Cerebellar cortex (tissue), 1 donor: ENCODE measurements around the gene IL1RAPL1.
"Not testable (repeated sequence)": the region's sequence is repeated elsewhere in the genome, so short reads cannot be mapped to it uniquely, and the experiment has no call there.

Source experiments
- DNase-seq: peaks from one replicate; pipeline ENCODE4 v3.0.0-alpha.2; 2015; ENCODE audit warnings: low spot score

IL1RAPL1 gene

DNA sequence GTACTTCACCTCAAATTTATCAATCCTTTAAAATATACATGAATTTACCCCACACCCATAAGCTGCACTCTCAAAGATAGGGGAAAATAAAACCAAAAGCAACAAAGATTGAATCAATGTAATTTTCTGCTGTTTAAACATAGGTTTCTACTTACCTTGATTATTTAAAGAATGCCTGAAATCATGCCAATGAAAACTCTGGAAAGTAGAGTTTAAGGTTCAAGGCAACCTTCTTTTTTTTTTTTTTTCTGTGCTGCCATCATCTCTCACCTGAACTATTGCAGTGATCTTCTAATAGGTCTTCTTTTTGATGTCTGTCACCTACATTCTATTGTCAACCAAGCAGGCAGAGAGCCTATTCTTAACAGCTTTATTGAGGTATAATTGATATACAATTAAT lies 682.1 kb downstream of the IL1RAPL1 start:
- no peak for DNase-seq

DNA sequence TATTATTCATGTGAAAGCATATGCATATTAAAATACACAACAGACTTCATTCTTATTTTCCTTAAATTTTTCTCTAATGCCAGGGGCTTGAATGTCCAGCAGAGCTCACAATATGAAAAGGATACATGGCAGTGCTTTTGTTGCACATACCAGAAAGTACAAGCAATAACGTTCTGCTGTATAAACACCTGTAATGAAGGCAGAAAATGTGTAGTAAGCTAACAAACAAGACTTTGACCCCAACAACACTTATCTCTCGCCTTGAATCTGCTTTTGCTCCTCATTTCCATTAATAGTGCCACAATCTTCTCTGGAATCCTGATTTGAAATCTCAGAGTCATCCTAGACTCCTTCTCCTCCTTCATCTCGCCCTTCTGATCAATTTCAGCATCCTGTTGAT lies 687.3 kb downstream of the IL1RAPL1 start:
- no peak for DNase-seq

DNA sequence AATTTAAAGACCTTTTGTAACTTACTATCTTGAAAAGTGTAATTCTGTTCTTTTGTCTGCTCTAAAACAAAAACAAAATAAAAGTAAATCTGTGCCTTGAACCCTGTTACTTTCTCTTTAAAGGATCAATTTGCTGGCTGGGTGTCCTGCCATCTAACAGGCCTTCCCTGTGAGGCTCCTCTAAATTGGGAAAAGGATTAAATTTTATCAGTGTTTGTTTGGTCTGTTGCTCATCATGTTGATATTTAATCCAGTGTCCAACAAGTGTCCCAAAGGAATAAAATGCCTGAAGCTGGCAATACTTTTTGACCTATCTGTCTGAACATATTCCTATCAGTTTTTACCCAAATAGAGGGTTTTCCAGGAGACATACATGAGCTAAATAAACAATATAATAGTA lies 688.7 kb downstream of the IL1RAPL1 start:
- DNase-seq = no peak

DNA sequence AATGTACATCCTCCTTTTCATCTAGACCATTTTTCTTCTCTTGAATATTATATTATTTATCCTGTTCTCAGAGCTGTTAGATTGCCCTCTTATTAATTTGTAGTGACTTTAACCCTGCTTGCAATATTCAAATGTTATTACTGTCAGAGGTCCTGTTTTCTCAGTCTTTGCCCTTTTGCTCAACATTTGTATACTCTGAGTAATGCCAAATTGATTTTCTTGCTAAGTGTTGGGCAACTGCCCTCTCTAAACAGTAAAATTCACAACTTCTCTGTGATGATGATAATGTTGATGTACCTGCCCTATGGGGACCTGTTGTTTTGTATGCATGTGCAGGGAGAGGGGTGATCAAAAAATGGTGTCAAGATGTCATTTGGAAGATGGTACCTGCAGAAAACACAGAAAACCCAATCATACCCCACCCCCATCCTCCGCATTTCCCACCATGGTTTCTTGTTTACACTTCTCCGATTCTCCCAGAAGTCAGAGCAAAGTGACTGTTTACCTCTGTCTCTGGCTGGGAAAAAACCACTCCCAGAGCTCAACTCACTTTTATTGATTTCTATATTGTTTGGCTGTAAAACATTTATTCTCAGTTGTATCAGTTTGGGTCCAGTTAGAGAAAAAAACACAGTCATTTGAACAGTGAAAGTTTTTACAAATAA lies 694.0 kb downstream of the IL1RAPL1 start:
- no peak for DNase-seq

DNA sequence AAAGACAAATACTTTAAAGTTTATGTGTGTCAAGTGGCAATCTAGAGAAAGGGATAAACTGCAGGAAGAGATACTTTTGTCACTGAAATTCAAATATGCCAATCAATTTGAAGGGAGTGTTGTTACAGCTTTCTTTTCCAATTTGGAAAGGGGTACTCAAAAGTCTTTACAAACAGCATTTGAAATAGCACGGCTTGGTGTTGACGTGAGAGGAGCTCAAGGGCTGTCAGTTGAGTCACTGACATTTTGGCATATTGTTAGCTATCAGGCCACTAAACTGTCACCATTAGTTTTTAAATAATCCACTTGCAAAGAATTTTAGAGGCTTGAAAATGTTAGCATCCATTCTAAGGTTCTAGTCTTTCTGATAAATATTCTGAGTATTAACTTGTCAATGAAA lies 698.4 kb downstream of the IL1RAPL1 start:
- no peak for DNase-seq

DNA sequence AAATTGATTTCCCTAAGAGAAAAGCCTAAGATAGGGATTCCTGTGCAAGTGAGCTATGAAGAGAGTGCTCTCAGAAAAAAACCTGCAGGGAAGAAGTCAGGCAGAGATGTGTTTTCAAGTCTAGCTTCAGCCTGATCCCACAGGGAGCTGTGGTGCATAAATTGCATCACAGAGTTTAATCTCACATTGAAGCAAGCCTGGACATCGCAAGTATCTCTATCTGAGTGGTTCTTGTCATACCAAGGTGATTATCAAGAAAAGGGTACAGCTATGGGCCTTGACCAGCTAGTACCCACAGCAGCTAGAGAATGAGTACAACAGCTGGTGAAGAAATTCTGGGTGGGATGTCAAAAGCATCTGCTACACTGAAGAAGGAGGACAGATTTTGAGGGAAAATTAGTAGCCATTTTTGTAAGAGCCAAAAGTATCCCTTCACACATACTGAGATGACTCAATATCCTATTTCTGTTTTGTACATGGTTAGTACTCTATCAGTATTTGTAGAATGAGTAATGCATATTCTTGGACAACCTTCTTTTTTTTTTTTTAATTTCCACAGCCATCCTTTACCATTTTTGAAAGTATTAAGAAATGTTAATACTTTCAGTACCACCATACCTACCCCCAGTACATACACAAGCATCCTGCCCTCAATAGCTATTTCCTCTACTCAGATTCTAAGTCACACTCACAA lies 708.9 kb downstream of the IL1RAPL1 start:
- DNase-seq = no peak

DNA sequence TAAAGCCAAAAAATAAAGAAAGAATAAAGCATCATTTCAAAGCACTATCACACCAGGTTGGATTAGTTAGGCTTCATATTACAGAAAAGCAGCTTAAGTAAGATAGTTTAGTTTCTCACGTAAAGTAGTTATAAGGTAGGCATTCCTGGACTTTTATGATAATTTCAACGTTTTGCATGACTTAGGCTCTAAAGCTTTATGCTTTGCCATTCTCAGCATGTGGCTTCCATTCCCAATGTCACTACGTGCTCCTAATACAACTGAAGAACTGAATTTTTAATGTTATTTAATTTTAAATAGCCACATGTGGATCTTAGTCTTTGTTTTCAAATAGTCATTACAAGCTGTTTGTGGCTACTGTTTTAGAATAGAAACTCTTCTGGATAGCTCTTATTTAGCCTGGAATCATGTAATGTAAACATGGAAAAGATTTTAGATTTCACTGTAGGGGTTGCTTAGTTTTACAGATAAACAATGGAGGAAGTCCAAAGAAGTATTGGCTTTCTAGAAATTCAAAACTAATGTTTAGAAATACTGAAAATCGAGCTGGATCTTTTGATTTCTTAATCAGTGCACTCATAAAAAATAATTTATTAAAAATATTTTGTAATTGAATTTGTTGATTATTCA lies 710.0 kb downstream of the IL1RAPL1 start:
- DNase-seq = no peak

DNA sequence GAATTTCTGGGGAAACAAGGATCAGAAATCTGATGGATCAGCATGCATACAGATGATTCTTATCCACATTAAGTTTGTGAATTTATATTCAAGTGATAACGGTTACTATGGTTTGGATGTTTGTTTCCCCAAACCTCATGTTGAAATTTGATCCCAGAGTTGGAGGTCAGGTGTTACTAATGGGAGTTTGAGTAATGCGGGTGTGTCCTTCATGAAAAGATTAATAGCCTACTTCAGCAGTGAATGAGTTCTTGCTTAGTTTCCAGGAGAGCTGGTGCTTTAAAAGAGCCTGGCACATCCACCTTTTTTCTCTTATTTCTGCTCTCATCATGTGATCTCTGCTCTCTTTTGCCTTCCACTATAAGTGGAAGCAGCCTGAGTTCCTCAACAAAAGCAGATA lies 712.4 kb downstream of the IL1RAPL1 start:
- DNase-seq = no peak

DNA sequence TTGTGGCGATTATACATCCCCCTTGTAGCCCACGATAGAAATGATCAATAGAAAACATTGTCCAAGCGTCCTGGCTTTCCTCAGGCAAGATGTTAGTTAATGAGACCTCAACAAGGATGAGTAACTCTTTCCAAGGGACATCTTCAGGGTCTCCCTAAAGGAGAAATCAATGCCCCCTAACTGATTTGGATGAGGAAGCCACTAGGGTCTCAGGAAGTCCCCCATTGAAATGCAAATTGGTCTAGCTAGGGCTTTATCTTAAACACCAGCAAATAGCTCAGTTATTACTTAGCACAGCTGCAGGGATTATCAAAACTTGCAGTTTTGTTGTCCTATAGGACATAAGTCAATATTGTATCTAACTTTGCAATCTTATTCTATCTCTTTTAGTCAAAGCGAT lies 721.5 kb downstream of the IL1RAPL1 start:
- DNase-seq = no peak

DNA sequence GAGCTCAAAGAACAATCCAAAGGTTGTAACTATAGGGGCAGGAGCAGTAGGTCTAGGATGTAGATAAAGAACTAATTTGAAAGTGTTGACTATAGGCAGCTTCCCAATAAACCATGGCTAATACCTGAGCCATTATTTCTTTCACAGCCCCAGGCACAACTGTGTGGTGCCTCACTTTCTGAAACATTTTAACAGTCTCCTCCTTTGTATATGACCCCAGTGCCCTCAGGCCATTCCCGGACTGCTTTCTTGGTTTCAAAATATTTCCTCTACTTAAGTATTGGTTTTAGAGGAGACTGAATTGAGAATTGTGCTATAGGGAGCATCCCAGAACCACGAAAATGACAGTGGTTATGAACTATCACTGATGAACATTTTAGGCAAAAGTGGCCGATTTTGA lies 728.7 kb downstream of the IL1RAPL1 start:
- DNase-seq = no peak

DNA sequence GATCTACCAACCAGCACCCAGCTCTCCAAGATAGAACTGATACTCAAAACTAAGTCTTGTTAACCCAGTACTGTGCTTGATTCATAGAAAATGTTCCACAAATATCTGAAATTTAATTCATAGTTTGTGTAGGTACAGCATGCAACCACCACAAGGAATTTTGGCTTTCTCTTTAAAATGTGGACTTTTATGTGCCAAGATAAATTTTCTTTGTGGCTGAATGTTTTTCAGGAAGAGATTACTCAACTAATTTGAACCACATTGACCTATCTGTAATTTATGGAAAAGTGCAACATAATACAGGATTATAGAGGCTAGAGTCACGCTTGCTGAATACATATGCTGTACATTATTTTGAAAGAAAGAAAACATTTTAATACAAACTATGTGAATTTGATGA lies 730.8 kb downstream of the IL1RAPL1 start:
- no peak for DNase-seq

DNA sequence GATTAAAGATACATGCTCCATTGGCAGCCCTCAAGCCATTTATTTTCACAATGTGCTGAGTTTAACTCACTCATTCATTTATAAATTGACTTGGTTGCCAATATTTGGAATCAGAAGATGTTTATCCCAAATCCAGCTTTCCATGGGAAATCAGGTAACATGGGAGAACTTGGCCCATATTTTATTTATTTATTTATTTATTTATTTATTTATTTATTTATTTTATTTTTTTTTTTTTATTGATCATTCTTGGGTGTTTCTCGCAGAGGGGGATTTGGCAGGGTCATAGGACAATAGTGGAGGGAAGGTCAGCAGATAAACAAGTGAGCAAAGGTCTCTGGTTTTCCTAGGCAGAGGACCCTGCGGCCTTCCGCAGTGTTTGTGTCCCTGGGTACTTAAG lies 745.2 kb downstream of the IL1RAPL1 start:
- DNase-seq = not testable (repeated sequence)

DNA sequence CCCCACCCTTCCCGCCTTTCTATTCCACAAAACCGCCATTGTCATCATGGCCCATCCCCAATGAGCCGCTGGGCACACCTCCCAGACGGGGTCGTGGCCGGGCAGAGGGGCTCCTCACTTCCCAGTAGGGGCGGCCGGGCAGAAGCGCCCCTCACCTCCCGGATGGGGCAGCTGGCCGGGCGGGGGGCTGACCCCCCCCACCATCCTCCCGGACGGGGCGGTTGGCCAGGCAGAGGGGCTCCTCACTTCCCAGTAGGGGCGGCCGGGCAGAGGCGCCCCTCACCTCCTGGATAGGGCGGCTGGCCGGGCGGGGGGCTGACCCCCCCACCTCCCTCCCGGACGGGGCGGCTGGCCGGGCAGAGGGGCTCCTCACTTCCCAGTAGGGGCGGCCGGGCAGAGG lies 745.8 kb downstream of the IL1RAPL1 start:
- DNase-seq = not testable (repeated sequence)

DNA sequence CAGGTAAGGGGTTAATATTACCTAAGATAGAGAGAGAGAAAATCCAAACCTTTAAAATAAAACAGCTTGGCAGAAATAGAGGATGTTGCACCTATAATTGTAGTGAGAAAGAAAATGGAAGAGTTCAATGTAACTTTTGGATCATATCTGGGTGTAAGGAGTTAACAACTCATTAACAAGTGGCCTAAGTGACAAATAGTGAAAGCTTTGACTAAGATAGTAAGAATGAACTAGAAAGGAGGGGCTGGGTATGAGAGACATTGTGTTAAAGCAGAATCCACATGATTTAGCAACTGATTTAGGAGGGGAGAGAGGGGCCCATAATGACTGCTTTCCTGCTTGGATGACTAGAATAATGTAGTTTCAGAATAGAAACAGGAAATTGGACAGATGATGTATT lies 761.0 kb downstream of the IL1RAPL1 start:
- DNase-seq = no peak

DNA sequence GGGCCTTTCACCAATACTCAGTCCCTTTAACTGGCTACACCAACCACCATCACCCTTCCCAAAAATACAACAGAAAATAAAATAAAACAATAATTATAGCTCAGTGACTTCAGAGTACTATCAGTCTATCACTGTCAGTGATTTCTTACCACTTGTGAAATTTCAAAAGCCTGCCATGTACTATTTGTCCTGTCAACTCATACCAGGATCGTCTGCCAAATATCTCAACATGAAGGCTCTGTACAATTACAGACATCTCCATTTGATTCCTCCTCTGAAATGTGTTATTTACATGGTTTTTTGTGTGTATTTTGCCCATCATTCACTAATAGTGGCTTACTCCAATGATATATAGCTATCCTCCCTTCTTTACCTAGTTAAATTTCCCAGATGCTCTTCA lies 772.0 kb downstream of the IL1RAPL1 start:
- DNase-seq = no peak

DNA sequence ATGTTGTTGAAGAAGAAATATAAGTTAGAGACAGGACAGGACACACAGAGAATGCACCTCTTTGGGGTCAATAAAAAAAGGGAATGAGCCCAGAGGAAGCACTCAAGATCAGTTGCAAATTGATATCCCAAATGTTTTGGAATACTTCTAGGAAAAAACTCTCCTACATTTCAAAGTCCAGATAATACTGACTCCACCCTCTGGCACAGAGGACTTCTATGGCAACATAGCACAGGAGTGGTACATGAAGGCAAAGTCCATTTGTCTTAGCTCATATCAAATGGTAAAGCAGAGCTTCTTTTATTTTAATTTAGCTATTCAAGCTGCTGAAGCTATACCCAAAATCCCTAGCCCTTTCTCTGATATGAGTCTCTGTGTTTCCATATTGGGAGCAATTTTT lies 787.5 kb downstream of the IL1RAPL1 start:
- DNase-seq = not testable (repeated sequence)

DNA sequence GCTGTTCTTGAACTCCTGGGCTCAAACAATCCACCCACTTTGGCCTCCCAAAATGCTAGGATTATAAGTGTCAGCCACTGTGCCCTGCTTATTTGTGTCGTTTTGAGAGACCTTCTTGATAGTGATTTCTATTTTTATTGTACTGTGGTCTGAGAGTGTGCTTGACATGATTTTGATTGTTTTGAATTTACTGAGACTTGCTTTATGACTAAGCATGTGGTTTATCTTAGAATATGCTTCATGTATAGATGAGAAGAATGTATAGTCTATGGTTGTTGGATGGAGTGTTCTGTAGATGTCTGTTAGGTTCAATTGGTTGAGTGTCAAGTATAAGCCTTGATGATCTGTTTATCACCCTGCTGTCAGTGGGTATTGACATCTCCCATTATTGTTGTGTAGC lies 789.3 kb downstream of the IL1RAPL1 start:
- no peak for DNase-seq

DNA sequence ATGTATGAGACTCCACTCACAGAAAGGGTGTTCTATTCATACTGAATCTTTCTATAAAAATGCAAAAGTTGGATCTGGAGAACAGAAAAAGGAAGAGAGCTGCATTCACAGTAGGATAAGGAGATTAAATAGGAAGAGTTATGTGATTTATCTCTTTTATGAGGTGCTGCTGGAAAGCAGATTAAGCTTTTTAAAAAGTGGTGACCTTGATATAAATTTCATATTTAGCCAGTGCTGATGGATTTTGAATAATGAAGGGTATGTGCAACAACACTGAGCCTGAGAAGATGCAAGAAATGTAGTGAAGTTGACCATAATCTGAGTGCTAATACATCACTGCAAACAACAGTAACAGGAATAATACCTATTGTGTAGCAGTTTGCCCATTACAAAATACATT lies 795.6 kb downstream of the IL1RAPL1 start:
- DNase-seq = no peak

DNA sequence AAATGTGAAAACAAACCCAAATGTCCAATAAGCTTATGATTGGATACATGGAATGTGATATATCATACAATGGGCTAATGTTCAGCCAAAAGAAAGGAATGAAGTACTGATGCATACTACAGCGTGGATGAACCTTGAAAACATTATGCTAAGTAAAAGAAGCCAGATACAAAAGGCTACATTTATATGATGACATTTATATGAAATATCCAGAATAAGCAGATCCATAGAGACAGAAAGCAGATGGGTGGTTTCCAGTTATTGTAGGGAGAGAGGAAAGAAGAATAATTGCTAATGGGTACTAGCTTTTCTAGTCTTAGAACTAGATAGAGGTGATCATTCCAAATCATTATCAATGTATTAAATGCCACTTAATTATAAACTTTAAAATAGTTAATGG lies 801.3 kb downstream of the IL1RAPL1 start:
- DNase-seq = no peak

DNA sequence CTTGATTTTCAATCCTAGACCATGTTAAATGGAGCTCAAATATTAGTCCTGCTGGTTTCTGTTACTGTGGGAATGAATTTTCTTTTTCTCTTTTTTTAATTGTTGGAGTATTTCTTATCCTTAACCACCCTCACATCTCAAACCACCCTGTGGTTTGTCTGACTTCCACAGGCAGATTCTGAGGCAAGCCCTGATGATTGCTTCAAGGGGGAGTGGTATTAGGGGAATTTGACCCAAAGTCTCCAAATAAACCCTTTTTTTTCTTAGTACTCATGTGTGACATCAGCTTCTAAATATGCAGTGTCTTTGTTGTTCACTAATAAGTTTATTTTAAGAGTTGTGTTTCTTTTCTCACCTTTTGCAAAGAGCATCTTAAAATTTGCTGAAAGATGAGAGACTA lies 810.3 kb downstream of the IL1RAPL1 start:
- no peak for DNase-seq

DNA sequence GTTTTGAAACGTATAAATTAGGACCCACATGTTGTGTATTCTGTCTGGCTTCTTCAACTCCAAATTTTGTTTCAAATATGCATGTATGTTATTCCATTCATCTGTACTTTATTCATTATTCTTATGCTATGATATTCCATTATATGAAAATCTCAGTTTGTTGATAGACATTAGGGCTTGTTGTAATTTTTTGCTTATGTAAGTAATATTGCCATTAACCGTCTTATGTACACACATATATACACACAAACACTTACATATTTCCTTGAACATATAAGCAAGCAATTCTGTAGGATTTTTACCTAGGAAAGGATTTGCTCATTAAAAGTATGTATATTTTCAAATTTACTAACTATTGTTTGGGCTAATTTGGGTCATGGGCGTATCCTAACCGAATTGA lies 820.1 kb downstream of the IL1RAPL1 start:
- no peak for DNase-seq

DNA sequence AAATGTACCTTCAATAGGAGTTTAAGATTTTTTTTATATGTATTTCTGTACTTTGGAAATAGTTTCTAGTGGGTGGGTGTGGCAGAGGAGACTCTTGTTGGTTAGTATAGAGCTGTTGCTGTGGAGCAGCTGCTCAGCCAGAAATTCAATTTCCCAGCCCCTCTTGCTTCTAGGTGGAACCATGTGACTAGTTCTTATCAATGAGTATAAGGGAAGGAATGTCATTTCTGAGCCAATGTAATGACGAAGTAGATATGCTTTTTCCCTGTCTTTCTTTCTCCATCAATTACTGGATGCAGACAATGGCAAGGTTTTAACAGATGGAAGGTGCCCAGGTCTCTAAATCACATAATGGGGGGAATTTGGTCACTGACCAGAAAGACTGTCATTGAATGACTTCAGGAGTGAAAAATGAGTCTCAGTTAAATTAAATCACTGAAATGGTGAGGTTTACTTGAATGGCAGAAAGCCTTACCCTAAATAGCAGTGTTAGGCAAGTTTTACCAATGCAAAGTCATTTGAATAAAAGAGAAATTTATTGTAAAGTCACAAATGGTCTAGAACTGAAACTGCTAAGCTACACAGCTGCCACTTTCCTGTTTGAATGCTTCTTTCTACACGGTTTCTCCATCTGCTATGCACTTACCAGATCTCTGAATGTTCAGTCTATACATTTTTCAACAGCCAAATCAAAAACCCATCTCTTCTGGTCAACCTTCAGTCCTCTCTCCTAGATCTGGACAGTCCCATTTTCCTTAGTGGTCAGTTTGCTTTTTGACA lies 832.7 kb downstream of the IL1RAPL1 start:
- DNase-seq = no peak

DNA sequence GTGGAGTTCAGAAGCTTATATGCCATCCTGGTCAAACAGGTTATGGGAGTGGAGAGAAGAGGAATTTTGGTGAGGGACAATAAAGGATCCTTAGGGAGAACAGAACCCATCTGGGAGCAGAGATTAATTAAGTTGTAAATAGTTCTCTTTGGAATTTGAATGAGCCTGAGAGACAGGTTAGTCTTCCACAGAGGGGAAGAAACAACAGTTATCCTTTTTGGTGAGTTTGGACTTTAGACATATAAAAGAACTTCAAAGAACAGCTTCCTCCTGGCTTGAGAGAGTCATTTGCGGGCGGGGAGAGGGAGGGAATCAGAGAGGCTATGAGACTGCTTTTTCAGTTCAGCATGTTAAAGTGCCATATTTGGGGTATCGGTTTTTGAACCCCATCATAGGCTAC lies 834.8 kb downstream of the IL1RAPL1 start:
- DNase-seq = no peak
